Hepatocyte (in vitro differentiated cells): ENCODE results near the gene CCDC192. TPM values are rescaled to one million over a fixed set of nuclear protein-coding genes. Genes with fewer than 3 reads are reported as not detected.
"Not testable (repeated sequence)": the region's sequence is repeated elsewhere in the genome, so short reads cannot be mapped to it uniquely, and the experiment has no call there.

Experiments
- DNase-seq: peaks from one replicate; pipeline ENCODE4 v3.0.0-alpha.2; 2016; ENCODE audit warnings: low spot score
- H2AFZ ChIP-seq: fragments of 200-600 bp; sonication (generic); 2 replicates; pipeline ENCODE4 v1.6.0; 2016; ENCODE audit warnings: antibody characterized with exemption, mild to moderate bottlenecking
- H3K27ac ChIP-seq: fragments of 200-600 bp; sonication (generic); 2 replicates; pipeline ENCODE4 v1.5.1; 2016; ENCODE audit warnings: mild to moderate bottlenecking
- H3K27me3 ChIP-seq: fragments of 200-600 bp; sonication (generic); 2 replicates; pipeline ENCODE4 v1.6.1; 2016
- H3K36me3 ChIP-seq: fragments of 200-600 bp; sonication (generic); replicated peaks from 2 replicates; pipeline ENCODE4 v1.5.1; 2016; ENCODE audit warnings: low read depth; ENCODE audit not compliant: insufficient read depth
- H3K4me1 ChIP-seq: fragments of 200-600 bp; sonication (generic); 2 replicates; pipeline ENCODE4 v1.5.1; 2016; ENCODE audit warnings: mild to moderate bottlenecking, moderate library complexity; ENCODE audit not compliant: insufficient read depth
- H3K4me2 ChIP-seq: fragments of 200-600 bp; sonication (generic); 2 replicates; pipeline ENCODE4 v1.6.0; 2016
- H3K4me3 ChIP-seq: fragments of 200-600 bp; sonication (generic); 2 replicates; pipeline ENCODE4 v1.5.1; 2016; ENCODE audit warnings: mild to moderate bottlenecking
- H3K79me2 ChIP-seq: fragments of 200-600 bp; sonication (generic); 2 replicates; pipeline ENCODE4 v1.6.0; 2017; ENCODE audit warnings: mild to moderate bottlenecking
- H3K9me2 ChIP-seq: fragments of 200-600 bp; sonication (generic); replicated peaks from 2 replicates; pipeline ENCODE4 v1.6.0; 2017; ENCODE audit warnings: mild to moderate bottlenecking; ENCODE audit not compliant: insufficient read depth
- H3K9me3 ChIP-seq: fragments of 200-600 bp; sonication (generic); 2 replicates; pipeline ENCODE4 v1.5.1; 2016; ENCODE audit warnings: low read depth, mild to moderate bottlenecking
- H4K20me1 ChIP-seq: fragments of 200-600 bp; sonication (generic); 2 replicates; pipeline ENCODE4 v1.6.0; 2016; ENCODE audit warnings: mild to moderate bottlenecking; ENCODE audit not compliant: insufficient read depth, poor library complexity, severe bottlenecking
- EZH2 ChIP-seq: fragments of 200-600 bp; sonication (generic); IDR thresholded peaks from 2 replicates; pipeline ENCODE4 v1.6.1; 2016; ENCODE audit warnings: antibody characterized with exemption, mild to moderate bottlenecking, borderline replicate concordance
- EZH2phosphoT487 ChIP-seq: fragments of 200-600 bp; sonication (generic); IDR thresholded peaks from one replicate; pipeline ENCODE4 v1.6.1; 2018; ENCODE audit warnings: antibody characterized with exemption, mild to moderate bottlenecking, low read depth, moderate library complexity; ENCODE audit not compliant: unreplicated experiment, severe bottlenecking
- WGBS: methylation state at CpG from one replicate; pipeline ENCODE4 v1.1.6; 2016; ENCODE audit warnings: low lambda C conversion rate; ENCODE audit errors: missing lambda C conversion rate; 5-methylcytosine and 5-hydroxymethylcytosine counted together
- polyA plus RNA-seq: library from polyadenylated mRNA; unstranded; fragments of >200 nt; fragmentation: Nextera tagmentation; extraction: Ambion mirVana; gene quantifications from 2 replicates; pipeline ENCODE4 v1.2.1, GENCODE V29; 2016
- total RNA-seq: library from RNA; depleted of rRNA; stranded (reverse); fragments of >200 nt; gene quantifications from 2 replicates; pipeline ENCODE4 v1.2.3, GENCODE V29; 2014
- TF ChIP-seq, protein P1 (sequence below): fragments of 200-600 bp; sonication (generic); IDR thresholded peaks from 2 replicates; pipeline ENCODE4 v1.5.1; 2016; ENCODE audit warnings: antibody characterized with exemption, mild to moderate bottlenecking; ENCODE audit not compliant: poor library complexity

The CCDC192 gene
- total and polyA plus RNA-seq, 2 experiments from 2014 or later = 0.39 TPM; not detected in 1

GRCh38 chr5:127706691-127707090 is 3.5 kb downstream of the CCDC192 start:
- WGBS = 78% methylated on average over 1 of the region's 1 CpG
- Histone ChIP-seq H3K79me2 (no peaks in the 10 kb centered on the region), H3K4me2 (peak overlapping the region; percentile 43), H4K20me1 (no peaks in the 10 kb centered on the region), H3K4me3 (no peak overlapping the region), H2AFZ (no peak overlapping the region), H3K27ac (peak overlapping the region; percentile 38), H3K27me3 (no peaks in the 10 kb centered on the region), H3K9me2 (no peaks in the 10 kb centered on the region), H3K4me1 (peaks cover 3% of the 10 kb centered on the region), H3K9me3 (no peaks in the 10 kb centered on the region), H3K36me3 (no peaks in the 10 kb centered on the region)
- TF ChIP-seq EZH2phosphoT487 (no peak), EZH2 (no peak)
- TF ChIP-seq, protein P1, sequence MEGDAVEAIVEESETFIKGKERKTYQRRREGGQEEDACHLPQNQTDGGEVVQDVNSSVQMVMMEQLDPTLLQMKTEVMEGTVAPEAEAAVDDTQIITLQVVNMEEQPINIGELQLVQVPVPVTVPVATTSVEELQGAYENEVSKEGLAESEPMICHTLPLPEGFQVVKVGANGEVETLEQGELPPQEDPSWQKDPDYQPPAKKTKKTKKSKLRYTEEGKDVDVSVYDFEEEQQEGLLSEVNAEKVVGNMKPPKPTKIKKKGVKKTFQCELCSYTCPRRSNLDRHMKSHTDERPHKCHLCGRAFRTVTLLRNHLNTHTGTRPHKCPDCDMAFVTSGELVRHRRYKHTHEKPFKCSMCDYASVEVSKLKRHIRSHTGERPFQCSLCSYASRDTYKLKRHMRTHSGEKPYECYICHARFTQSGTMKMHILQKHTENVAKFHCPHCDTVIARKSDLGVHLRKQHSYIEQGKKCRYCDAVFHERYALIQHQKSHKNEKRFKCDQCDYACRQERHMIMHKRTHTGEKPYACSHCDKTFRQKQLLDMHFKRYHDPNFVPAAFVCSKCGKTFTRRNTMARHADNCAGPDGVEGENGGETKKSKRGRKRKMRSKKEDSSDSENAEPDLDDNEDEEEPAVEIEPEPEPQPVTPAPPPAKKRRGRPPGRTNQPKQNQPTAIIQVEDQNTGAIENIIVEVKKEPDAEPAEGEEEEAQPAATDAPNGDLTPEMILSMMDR = no peak
- no peak for DNase-seq

GRCh38 chr5:127707209-127707608 is 4.0 kb downstream of the CCDC192 start:
- Histone ChIP-seq H3K9me3 (no peaks in the 10 kb centered on the region), H3K27ac (peak overlapping the region; percentile 38), H3K4me3 (no peak overlapping the region), H3K9me2 (no peaks in the 10 kb centered on the region), H2AFZ (no peak overlapping the region), H4K20me1 (no peaks in the 10 kb centered on the region), H3K79me2 (no peaks in the 10 kb centered on the region), H3K27me3 (no peaks in the 10 kb centered on the region), H3K4me2 (peak overlapping the region; percentile 43), H3K36me3 (no peaks in the 10 kb centered on the region), H3K4me1 (peaks cover 3% of the 10 kb centered on the region)
- no peak for TF ChIP-seq EZH2
- TF ChIP-seq, protein P1 = no peak
- no peak for TF ChIP-seq EZH2phosphoT487
- DNase-seq = no peak
- 40% methylated on average over 3 of the region's 3 CpGs for WGBS

- H2AFZ ChIP-seq, H3K4me2 ChIP-seq, H3K79me2 ChIP-seq, DNase-seq, H3K27me3 ChIP-seq, H3K9me3 ChIP-seq, H3K9me2 ChIP-seq, H3K4me1 ChIP-seq, H3K4me3 ChIP-seq, H3K36me3 ChIP-seq, H4K20me1 ChIP-seq, H3K27ac ChIP-seq: not testable (repeated sequence)
- WGBS = 72% methylated on average over 4 of the region's 4 CpGs
Measured at GRCh38 chr5:127713083-127713482, 9.9 kb downstream of the CCDC192 start.

GRCh38 chr5:127718181-127718580 is 15.0 kb downstream of the CCDC192 start:
- H3K9me3 ChIP-seq = no peaks in the 10 kb centered on the region
- H3K79me2 ChIP-seq = no peaks in the 10 kb centered on the region
- no peak overlapping the region for H3K4me3 ChIP-seq
- 60% methylated on average over 1 of the region's 1 CpG for WGBS
- no peaks in the 10 kb centered on the region for H3K36me3 ChIP-seq
- H3K27me3 ChIP-seq = no peaks in the 10 kb centered on the region
- H4K20me1 ChIP-seq = no peaks in the 10 kb centered on the region
- H3K27ac ChIP-seq = no peak overlapping the region
- no peak overlapping the region for H3K4me2 ChIP-seq
- no peak overlapping the region for H2AFZ ChIP-seq
- H3K9me2 ChIP-seq = no peaks in the 10 kb centered on the region
- no peaks in the 10 kb centered on the region for H3K4me1 ChIP-seq
- no peak for TF ChIP-seq EZH2phosphoT487
- TF ChIP-seq, protein P1 = no peak
- TF ChIP-seq EZH2 = no peak
- no peak for DNase-seq
